Mucosa of descending colon (tissue), 3 donors: ENCODE data around the gene SMG6. TPM values are rescaled to one million over a fixed set of nuclear protein-coding genes. Genes with fewer than 3 reads are reported as not detected.
"Not testable (repeated sequence)": the region's sequence is repeated elsewhere in the genome, so short reads cannot be mapped to it uniquely, and the experiment has no call there.

ENCODE experiments used
- ATAC-seq: fragments of 200-7000 bp; cut with Tn5 transposase; one replicate; pipeline ENCODE4 v1.9.1; 2020; ENCODE audit warnings: mild to moderate bottlenecking, moderate library complexity
- DNase-seq, 3 donors: peaks; one replicate each; pipeline ENCODE4 v3.0.0-alpha.2; 2020
- H3K36me3 ChIP-seq: fragments of 200-600 bp; one replicate; pipeline ENCODE4 v1.8.0; 2021; ENCODE audit warnings: low read depth, mild to moderate bottlenecking
- H3K4me1 ChIP-seq: fragments of 200-600 bp; one replicate; pipeline ENCODE4 v1.8.0; 2021; ENCODE audit warnings: low read depth, mild to moderate bottlenecking
- H3K4me3 ChIP-seq: fragments of 200-600 bp; one replicate; pipeline ENCODE4 v1.8.0; 2021; ENCODE audit warnings: mild to moderate bottlenecking
- H3K9me3 ChIP-seq: fragments of 200-600 bp; one replicate; pipeline ENCODE4 v1.8.0; 2021; ENCODE audit warnings: mild to moderate bottlenecking
- CTCF ChIP-seq: fragments of 200-600 bp; IDR thresholded peaks from one replicate; pipeline ENCODE4 v1.8.0; 2022; ENCODE audit warnings: antibody characterized with exemption, mild to moderate bottlenecking
- intact Hi-C, 2 donors: fragments of 100-400 bp; cut with DNase I in 1 of 2; cut with micrococcal nuclease in 1 of 2; formaldehyde crosslinking; loops; one replicate each; pipeline versions ENCODE4 v1.11.0 to v1.11.1; 2022; cut with DNase I, micrococcal nuclease
- total RNA-seq, 3 donors: library from RNA; stranded (reverse); fragmentation: NEBNext Ultra II Directional in 2 of 3; extraction: Animal tissue kit (Norgen Biotek cat#: 25700) in 2 of 3; gene quantifications; one replicate each; pipeline versions ENCODE4 v1.2.1 to v1.2.4, GENCODE V29; 2021 to 2023
- donor health status: DM: no; HTN: no; CAD: no; lungs with moderate emphysema.
- donor health status: DM: no; HTN: no; CAD: no.
- donor health status: DM: no; HTN: yes; CAD: no.

Gene SMG6
- total RNA-seq, 3 donors from 2014 or later = 25.9 to 41.6 (median 38.8) TPM

DNA sequence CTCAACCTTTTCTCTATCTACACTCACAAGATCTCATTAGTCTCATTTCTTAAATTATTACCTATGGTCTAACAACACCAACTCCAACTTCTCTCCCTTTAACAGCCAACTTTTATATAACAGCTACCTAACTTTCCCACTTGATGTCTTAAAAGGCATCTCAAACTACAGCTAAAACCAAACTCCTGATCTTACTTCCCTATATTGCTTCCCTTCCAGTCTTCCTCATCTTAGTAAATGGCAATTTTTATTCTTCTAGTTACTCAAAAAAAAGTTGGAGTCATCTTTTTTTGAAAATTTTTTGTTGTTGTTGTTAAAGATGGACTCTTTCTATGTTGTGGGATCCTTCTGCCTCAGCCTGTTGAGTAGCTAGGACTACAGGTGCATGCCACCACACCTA, 15.5 kb upstream of the SMG6 start:
- H3K9me3 ChIP-seq = no peaks in the 10 kb centered on the region
- DNase-seq = no peak
- H3K4me1 ChIP-seq = no peaks in the 10 kb centered on the region
- ATAC-seq = no peak
- H3K4me3 ChIP-seq = no peak overlapping the region
- TF ChIP-seq CTCF = no peak
- H3K36me3 ChIP-seq = peaks cover 6% of the 10 kb centered on the region
- intact Hi-C loops = no loop called here

GRCh38 chr17:2317796-2318195, 14.2 kb upstream of the SMG6 start:
- ATAC-seq = no peak
- TF ChIP-seq CTCF = no peak
- intact Hi-C loops = no loop called here
- H3K36me3 ChIP-seq = no peaks in the 10 kb centered on the region
- no peaks in the 10 kb centered on the region for H3K9me3 ChIP-seq
- H3K4me3 ChIP-seq = no peak overlapping the region
- no peak for DNase-seq
- no peaks in the 10 kb centered on the region for H3K4me1 ChIP-seq

DNA sequence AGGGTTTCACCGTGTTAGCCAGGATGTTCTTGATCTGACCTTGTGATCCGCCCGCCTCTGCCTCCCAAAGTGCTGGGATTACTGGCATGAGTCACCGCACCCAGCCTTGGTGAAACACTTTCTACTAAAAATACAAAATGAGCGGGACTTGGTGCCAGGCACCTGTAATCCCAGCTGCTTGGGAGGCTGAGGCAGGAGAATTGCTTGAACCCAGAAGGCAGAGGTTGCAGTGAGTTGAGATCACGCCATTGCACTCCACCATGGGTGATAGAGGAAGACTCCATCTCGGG, 13.3 kb upstream of the SMG6 start:
- H3K36me3 ChIP-seq, H3K4me1 ChIP-seq, H3K4me3 ChIP-seq, intact Hi-C loops, H3K9me3 ChIP-seq, ATAC-seq, DNase-seq: not testable (repeated sequence)

GRCh38 chr17:2312736-2313135, 9.2 kb upstream of the SMG6 start:
- TF ChIP-seq CTCF = no peak
- Histone ChIP-seq H3K36me3 (no peaks in the 10 kb centered on the region), H3K4me1 (no peaks in the 10 kb centered on the region), H3K9me3 (no peaks in the 10 kb centered on the region), H3K4me3 (no peak overlapping the region)
- DNase-seq = no peak
- no peak for ATAC-seq
- intact Hi-C loops = no loop called here

GRCh38 chr17:2309338-2310154, 6.0 kb upstream of the SMG6 start:
- no peaks in the 10 kb centered on the region for H3K4me1 ChIP-seq
- ATAC-seq (no peak), DNase-seq (no peak)
- no peak overlapping the region for H3K4me3 ChIP-seq
- no peak for TF ChIP-seq CTCF
- H3K9me3 ChIP-seq = no peaks in the 10 kb centered on the region
- no peaks in the 10 kb centered on the region for H3K36me3 ChIP-seq
- intact Hi-C loops = no loop called here

DNA sequence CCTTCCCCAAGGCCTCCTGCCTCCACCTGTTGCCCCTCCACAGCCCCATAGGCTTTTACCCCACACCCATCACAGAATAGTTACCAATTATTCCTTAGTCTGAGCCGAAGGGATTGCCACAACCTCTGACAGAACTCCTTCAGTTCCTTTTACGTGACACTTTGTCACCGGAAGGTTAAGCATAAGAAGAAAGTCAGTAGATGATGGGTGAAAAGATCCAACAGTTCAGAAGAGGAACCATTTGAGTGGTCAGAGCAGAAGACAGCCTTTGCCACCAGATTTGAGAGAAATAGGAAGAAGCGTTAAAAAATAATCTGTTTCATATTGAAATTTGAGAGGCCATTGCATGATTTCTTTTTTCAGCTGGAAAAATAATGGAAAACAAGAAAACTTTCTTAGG, 1.3 kb upstream of the SMG6 start:
- intact Hi-C loops = no loop called here
- no peaks in the 10 kb centered on the region for H3K9me3 ChIP-seq
- ATAC-seq (no peak), DNase-seq (no peak)
- TF ChIP-seq CTCF = no peak
- H3K4me1 ChIP-seq = peaks cover 14% of the 10 kb centered on the region
- no peaks in the 10 kb centered on the region for H3K36me3 ChIP-seq
- no peak overlapping the region for H3K4me3 ChIP-seq
